ENCODE data around the gene ECPAS.

- TF ChIP-seq POLR2A (IDR thresholded peaks at IDR 0.05; ENCODE audit: low read length) (no peak), GATA1 (IDR thresholded peaks at IDR 0.05; ENCODE audit: low read depth, low read length) (no peak)
These were observed 84.9 kb downstream of the ECPAS start for GRCh38 chr9:111399211-111399739.

All from erythroblast (primary cell).